Activated gamma-delta T cell treated with Interleukin-2 at 50 U/mL for 16 hours (primary cell): ENCODE measurements around the gene L3MBTL1.

Experiments used
- DNase-seq: peaks from one replicate; pipeline ENCODE4 v3.0.0-alpha.2; 2020

L3MBTL1 gene

GRCh38 chr20:43536041-43536816 lies 28.7 kb downstream of the L3MBTL1 start:
- DNase-seq, result no peak

GRCh38 chr20:43536817-43537440 lies 29.4 kb downstream of the L3MBTL1 start:
- DNase-seq, result no peak

GRCh38 chr20:43537921-43538877 lies 30.7 kb downstream of the L3MBTL1 start:
- DNase-seq, result peak; percentile 38

- DNase-seq, result no peak
These were observed 31.6 kb downstream of the L3MBTL1 start for GRCh38 chr20:43538878-43539700.

- no peak for DNase-seq
These were observed 32.6 kb downstream of the L3MBTL1 start for GRCh38 chr20:43539975-43540672.

- DNase-seq, result no peak
These were observed 33.2 kb downstream of the L3MBTL1 start for GRCh38 chr20:43540673-43541060.

- DNase-seq, result no peak
These were observed 33.7 kb downstream of the L3MBTL1 start for GRCh38 chr20:43541214-43541613.

- no peak for DNase-seq
These were observed 34.7 kb downstream of the L3MBTL1 start for GRCh38 chr20:43542161-43542560.

- DNase-seq, result no peak
These were observed 35.2 kb downstream of the L3MBTL1 start for GRCh38 chr20:43542674-43543073.

- DNase-seq, result no peak
These were observed 35.6 kb downstream of the L3MBTL1 start for GRCh38 chr20:43543138-43543537.

- DNase-seq, result no peak
These were observed 37.0 kb downstream of the L3MBTL1 start for GRCh38 chr20:43544501-43544900.

GRCh38 chr20:43545837-43546578 lies 38.5 kb downstream of the L3MBTL1 start:
- DNase-seq, result no peak

GRCh38 chr20:43548273-43548880 lies 40.9 kb downstream of the L3MBTL1 start:
- DNase-seq, result no peak

- DNase-seq, result no peak
These were observed 42.0 kb downstream of the L3MBTL1 start for GRCh38 chr20:43549416-43550065.

GRCh38 chr20:43550456-43550855 lies 43.0 kb downstream of the L3MBTL1 start:
- DNase-seq, result no peak

GRCh38 chr20:43554369-43554768 lies 46.9 kb downstream of the L3MBTL1 start:
- DNase-seq, result no peak

- DNase-seq, result no peak
These were observed 51.1 kb downstream of the L3MBTL1 start, which contains the start of gene SGK2 for GRCh38 chr20:43558412-43559146. TSS of gene SGK2 (plus strand) at chr20:43559027. CDS start at chr20:43566496, 7,469 bp downstream.

- DNase-seq, result no peak
These were observed 51.9 kb downstream of the L3MBTL1 start for GRCh38 chr20:43559147-43559987.
